B cell (primary cell): Measurements from ENCODE around the gene TFCP2. TPM values are rescaled to one million over a fixed set of nuclear protein-coding genes. Genes with fewer than 3 reads are reported as not detected.
A peak's percentile ranks its signal among the peaks of the same experiment; 100 is the strongest.

Experiments
- ATAC-seq: fragments of 200-7000 bp; cut with Tn5 transposase; one replicate; pipeline ENCODE4 v1.10.0; 2021; ENCODE audit warnings: low read depth, mild to moderate bottlenecking, moderate number of reproducible peaks, moderate library complexity
- CTCF ChIA-PET: fragments of 350-600 bp; sonication (Branson Sonifier 250); formaldehyde crosslinking; loops from one replicate; lab custom pipeline; 2021; ENCODE audit warnings: antibody characterized with exemption, inconsistent platforms; lab: Charles Lee
- POLR2A ChIA-PET: fragments of 350-600 bp; sonication (Branson Sonifier 250); formaldehyde crosslinking; loops from one replicate; lab custom pipeline; 2021; ENCODE audit warnings: antibody characterized with exemption; lab: Charles Lee
- DNase-seq: peaks from one replicate; pipeline ENCODE4 v3.0.0; 2013
- H2AFZ ChIP-seq: 2 replicates; pipeline ENCODE4 v1.6.1; 2012; ENCODE audit warnings: mild to moderate bottlenecking, low read depth, low read length; ENCODE audit not compliant: insufficient read depth, poor library complexity, severe bottlenecking
- H3K27ac ChIP-seq, 2 donors: 1 replicate in 1 of 2; 2 replicates in 1 of 2; pipeline ENCODE4 v1.5.1; 2012 to 2013; ENCODE audit warnings: low read length in 2 of 2, mild to moderate bottlenecking in 2 of 2, moderate library complexity in 1 of 2
- H3K27me3 ChIP-seq, 4 experiments: fragments of 200-600 bp in 1 of 4; sonication (generic) in 1 of 4; replicated peaks in 1 of 4; 1 replicate in 2 of 4; 2 replicates in 2 of 4; pipeline versions ENCODE4 v1.6.1 to v1.7.0; 2013 to 2016; ENCODE audit warnings: low read length in 3 of 4, mild to moderate bottlenecking in 2 of 4, mixed read lengths in 1 of 4, moderate library complexity in 1 of 4; ENCODE audit not compliant: insufficient read depth in 4 of 4, control insufficient read depth in 3 of 4; ENCODE audit errors: control extremely low read depth in 1 of 4
- H3K36me3 ChIP-seq, 2 experiments: replicated peaks in 1 of 2; 1 replicate in 1 of 2; 2 replicates in 1 of 2; pipeline versions ENCODE4 v1.6.1 to v1.7.1; 2013; ENCODE audit warnings: low read length in 1 of 2; ENCODE audit not compliant: insufficient read depth in 2 of 2, control insufficient read depth in 1 of 2; ENCODE audit errors: control extremely low read depth in 1 of 2, extremely low read depth in 1 of 2
- H3K4me1 ChIP-seq, 2 donors: fragments of 200-600 bp in 1 of 2; sonication (generic) in 1 of 2; 1 replicate in 1 of 2; 2 replicates in 1 of 2; pipeline versions ENCODE4 v1.5.1 to v1.6.1; 2013 to 2017; ENCODE audit warnings: low read length in 2 of 2; ENCODE audit not compliant: control insufficient read depth in 2 of 2, insufficient read depth in 2 of 2
- H3K4me2 ChIP-seq: replicated peaks from 2 replicates; pipeline ENCODE3; 2012; ENCODE audit warnings: mild to moderate bottlenecking, low read depth, low read length; ENCODE audit not compliant: poor library complexity, severe bottlenecking
- H3K4me3 ChIP-seq, 5 experiments: fragments of 200-600 bp in 1 of 5; sonication (generic) in 1 of 5; 1 replicate in 3 of 5; 2 replicates in 2 of 5; pipeline versions ENCODE4 v1.5.1 to v1.7.0; 2011 to 2016; ENCODE audit warnings: low read length in 4 of 5, mild to moderate bottlenecking in 4 of 5, low read depth in 2 of 5, control low read depth in 1 of 5, moderate library complexity in 1 of 5; ENCODE audit not compliant: insufficient read depth in 1 of 5; ENCODE audit errors: control extremely low read depth in 1 of 5, extremely low read depth in 1 of 5
- H3K79me2 ChIP-seq: fragments of 200-600 bp; sonication (generic); one replicate; pipeline ENCODE4 v1.6.0; 2016; ENCODE audit warnings: low read length; ENCODE audit not compliant: control insufficient read depth, insufficient read depth
- H3K9ac ChIP-seq: fragments of 200-600 bp; sonication (generic); 2 replicates; pipeline ENCODE4 v1.6.1; 2017; ENCODE audit warnings: mild to moderate bottlenecking, low read length, moderate library complexity
- H3K9me3 ChIP-seq, 3 donors: one replicate each; pipeline versions ENCODE4 v1.6.1 to v1.7.1; 2013; ENCODE audit warnings: low read length in 2 of 3; ENCODE audit not compliant: control insufficient read depth in 2 of 3, insufficient read depth in 1 of 3; ENCODE audit errors: control extremely low read depth in 1 of 3
- H4K20me1 ChIP-seq: 2 replicates; pipeline ENCODE4 v1.6.0; 2012; ENCODE audit warnings: mild to moderate bottlenecking, low read length; ENCODE audit not compliant: insufficient read depth, control insufficient read depth, poor library complexity, severe bottlenecking
- H3K27ac Mint-ChIP-seq: one replicate; pipeline ENCODE4 v1.8.0; 2021; ENCODE audit warnings: mixed read lengths
- H3K27me3 Mint-ChIP-seq: one replicate; pipeline ENCODE4 v1.8.0; 2021; ENCODE audit warnings: mixed read lengths
- H3K4me1 Mint-ChIP-seq: one replicate; pipeline ENCODE4 v1.8.0; 2021; ENCODE audit warnings: mixed read lengths
- H3K4me3 Mint-ChIP-seq: one replicate; pipeline ENCODE4 v1.8.0; 2021; ENCODE audit warnings: mixed read lengths
- H3K9me3 Mint-ChIP-seq: one replicate; pipeline ENCODE4 v1.8.0; 2022; ENCODE audit warnings: mixed read lengths; ENCODE audit not compliant: insufficient read depth
- EZH2 ChIP-seq: IDR thresholded peaks from 2 replicates; pipeline ENCODE4 v1.6.1; 2012; ENCODE audit warnings: borderline replicate concordance, low read depth, mild to moderate bottlenecking, moderate library complexity, low read length; ENCODE audit not compliant: insufficient read depth, poor library complexity, severe bottlenecking
- WGBS: methylation state at CpG from one replicate; pipeline ENCODE4 v1.1.5; 2013; ENCODE audit warnings: missing lambda C conversion rate; ENCODE audit not compliant: insufficient coverage; 5-methylcytosine and 5-hydroxymethylcytosine counted together
- intact Hi-C: fragments of 100-400 bp; cut with micrococcal nuclease; formaldehyde crosslinking; loops from one replicate; pipeline ENCODE4 v1.10.0; 2022
- polyA plus RNA-seq: library from polyadenylated mRNA; depleted of rRNA; stranded (reverse); fragments of >200 nt; gene quantifications from 2 replicates; pipeline ENCODE4 v1.2.3, GENCODE V29; 2012
- small RNA-seq: library from RNA; depleted of rRNA; stranded (forward); fragments of <200 nt; gene quantifications from one replicate; pipeline ENCODE3, GENCODE V24; 2012; ENCODE audit warnings: low replicate concordance, low read depth; ENCODE audit not compliant: insufficient read length
- total RNA-seq, 2 donors: library from RNA; stranded (reverse); fragments of 120-200 nt in 1 of 2; gene quantifications; 1 replicate in 1 of 2; 2 replicates in 1 of 2; pipeline versions ENCODE4 v1.2.3 to v1.2.4, GENCODE V29; 2013 to 2022
- TF ChIP-seq, protein P1 (sequence below): fragments of 200-600 bp; IDR thresholded peaks from one replicate; pipeline ENCODE4 v1.8.0; 2022; ENCODE audit warnings: antibody characterized with exemption, mild to moderate bottlenecking

TFCP2 gene
- total and polyA plus RNA-seq, 2 donors (not counting 1 experiment from before 2014, with no cell fraction given): 12.1 to 38.8 TPM

DNA sequence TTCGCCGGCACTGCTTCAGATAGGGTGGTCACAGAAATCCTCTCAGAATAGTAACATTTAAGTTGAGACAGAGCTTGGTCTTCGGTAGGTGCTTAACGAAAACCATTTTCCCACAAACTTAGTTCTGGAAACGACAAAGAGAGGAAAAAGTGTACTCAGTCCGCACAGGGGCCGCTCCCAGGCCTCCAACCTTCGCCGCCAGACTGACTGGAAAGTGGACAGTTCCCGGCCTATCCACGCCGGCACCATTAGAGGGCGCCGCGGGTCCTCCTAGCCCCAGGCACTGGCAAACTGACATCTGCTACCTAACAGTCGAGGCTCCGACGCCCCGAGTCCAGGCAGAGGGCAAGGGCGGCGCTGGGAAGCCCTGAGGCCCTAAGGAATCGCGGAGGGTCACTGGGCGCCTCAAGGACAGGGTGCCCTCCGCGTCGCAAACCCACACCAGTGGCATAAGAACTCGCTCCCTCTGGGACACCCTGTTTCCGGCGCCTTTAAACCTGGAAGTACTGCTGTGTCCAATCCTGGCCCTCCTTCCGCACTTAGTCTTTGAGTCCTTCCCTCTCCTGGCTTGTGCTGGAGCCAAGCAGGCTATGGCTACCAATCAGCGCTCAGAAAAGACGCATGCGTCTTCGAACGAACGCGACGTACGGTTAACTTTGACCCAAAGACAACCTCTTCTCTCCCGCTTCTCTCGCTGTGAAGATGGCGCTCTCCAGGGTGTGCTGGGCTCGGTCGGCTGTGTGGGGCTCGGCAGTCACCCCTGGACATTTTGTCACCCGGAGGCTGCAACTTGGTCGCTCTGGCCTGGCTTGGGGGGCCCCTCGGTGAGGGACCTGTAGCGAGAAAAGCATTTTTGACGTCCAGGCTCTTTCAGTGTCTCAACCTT, 125.0 kb downstream of the TFCP2 start, which contains the start of gene LETMD1:
TSS of gene LETMD1 (plus strand) at position 673 of the 886 bp plus-strand sequence. CDS start at position 703, 30 bp downstream.
- Histone ChIP-seq H3K79me2 (peaks cover 7% of the 10 kb centered on the region), H3K36me3 (peaks cover 0 to 4% of the 10 kb centered on the region in 2 experiments), H3K4me3 (peak within 1 kb of the TSS; percentile 75 to 91 (median 79)), H4K20me1 (no peaks in the 10 kb centered on the region), H3K27ac (peak within 1 kb of the TSS; percentile 81), H3K9ac (peak within 1 kb of the TSS; percentile 82), H2AFZ (peak within 1 kb of the TSS; percentile 93), H3K4me1 (peaks cover 18 to 22% of the 10 kb centered on the region in 2 donors), H3K27me3 (no peaks in the 10 kb centered on the region), H3K4me2 (peak within 1 kb of the TSS; percentile 77), H3K9me3 (no peaks in the 10 kb centered on the region)
- intact Hi-C loops: loop anchor here (1.0 to 5.0 kb wide), 11 partner anchors 22 to 484 kb away; partner anchors contain the start of genes ATF1, BIN2, CSRNP2 and POU6F1
- H3K9me3 Mint-ChIP-seq: no peaks in the 10 kb centered on the region
- H3K27me3 Mint-ChIP-seq: no peaks in the 10 kb centered on the region
- ChIA-PET POLR2A (interaction anchor here (1.5 kb wide), 1 partner anchor 35 kb away, joined by 7 read pairs; the partner anchor contains the start of gene CSRNP2), CTCF (interaction anchor here (0.9 to 3.5 kb wide), 7 partner anchors 9 to 293 kb away, joined by 3 to 11 read pairs (median 4); partner anchors contain the start of genes POU6F1 and SLC11A2)
- H3K4me1 Mint-ChIP-seq: peaks cover 29% of the 10 kb centered on the region
- TF ChIP-seq, protein P1, sequence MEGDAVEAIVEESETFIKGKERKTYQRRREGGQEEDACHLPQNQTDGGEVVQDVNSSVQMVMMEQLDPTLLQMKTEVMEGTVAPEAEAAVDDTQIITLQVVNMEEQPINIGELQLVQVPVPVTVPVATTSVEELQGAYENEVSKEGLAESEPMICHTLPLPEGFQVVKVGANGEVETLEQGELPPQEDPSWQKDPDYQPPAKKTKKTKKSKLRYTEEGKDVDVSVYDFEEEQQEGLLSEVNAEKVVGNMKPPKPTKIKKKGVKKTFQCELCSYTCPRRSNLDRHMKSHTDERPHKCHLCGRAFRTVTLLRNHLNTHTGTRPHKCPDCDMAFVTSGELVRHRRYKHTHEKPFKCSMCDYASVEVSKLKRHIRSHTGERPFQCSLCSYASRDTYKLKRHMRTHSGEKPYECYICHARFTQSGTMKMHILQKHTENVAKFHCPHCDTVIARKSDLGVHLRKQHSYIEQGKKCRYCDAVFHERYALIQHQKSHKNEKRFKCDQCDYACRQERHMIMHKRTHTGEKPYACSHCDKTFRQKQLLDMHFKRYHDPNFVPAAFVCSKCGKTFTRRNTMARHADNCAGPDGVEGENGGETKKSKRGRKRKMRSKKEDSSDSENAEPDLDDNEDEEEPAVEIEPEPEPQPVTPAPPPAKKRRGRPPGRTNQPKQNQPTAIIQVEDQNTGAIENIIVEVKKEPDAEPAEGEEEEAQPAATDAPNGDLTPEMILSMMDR: peak; percentile 97
- no peak for TF ChIP-seq EZH2
- ATAC-seq (peak; percentile 95), DNase-seq (peak; percentile 97)
- 1% methylated on average over 49 of the region's 51 CpGs for WGBS
- H3K27ac Mint-ChIP-seq: peak within 1 kb of the TSS; percentile 95
- peak within 1 kb of the TSS; percentile 96 for H3K4me3 Mint-ChIP-seq

Small RNA genes within 50 kb of the gene (small RNA-seq; reads per million reads assigned to genes)
- gene RF00019 (not detected), gene RNU6-199P (not detected)

Other genes with a start within 250 kb of the TFCP2 start
- not detected in 2 replicates for gene HIGD1C, start 220.6 kb downstream of the TFCP2 start, total RNA-seq
- gene HIGD1C, start 220.6 kb downstream of the TFCP2 start, polyA plus RNA-seq: not detected in 2 replicates
- gene SLC11A2, start 146.8 kb downstream of the TFCP2 start, total RNA-seq: 42.0 and 45.7 TPM in 2 replicates
- 19.7 and 21.9 TPM in 2 replicates for gene SLC11A2, start 146.8 kb downstream of the TFCP2 start, polyA plus RNA-seq
- gene LETMD1, start 124.8 kb downstream of the TFCP2 start, total RNA-seq: 101 and 105 TPM in 2 replicates
- gene LETMD1, start 124.8 kb downstream of the TFCP2 start, polyA plus RNA-seq: 94.7 and 98.3 TPM in 2 replicates
- 49.8 and 52.3 TPM in 2 replicates for gene CSRNP2, start 89.5 kb downstream of the TFCP2 start, total RNA-seq
- 10.0 and 10.3 TPM in 2 replicates for gene CSRNP2, start 89.5 kb downstream of the TFCP2 start, polyA plus RNA-seq
- gene POU6F1, start 44.9 kb upstream of the TFCP2 start, total RNA-seq: 57.5 and 62.6 TPM in 2 replicates
- 16.4 and 27.7 TPM in 2 replicates for gene POU6F1, start 44.9 kb upstream of the TFCP2 start, polyA plus RNA-seq
- 219 and 233 TPM in 2 replicates for gene DAZAP2, start 65.7 kb upstream of the TFCP2 start, total RNA-seq
- 620 and 775 TPM in 2 replicates for gene DAZAP2, start 65.7 kb upstream of the TFCP2 start, polyA plus RNA-seq
- 8.0 and 10.4 TPM in 2 replicates for gene SMAGP, start 97.3 kb upstream of the TFCP2 start, total RNA-seq
- 15.0 and 21.6 TPM in 2 replicates for gene SMAGP, start 97.3 kb upstream of the TFCP2 start, polyA plus RNA-seq
- gene BIN2, start 151.0 kb upstream of the TFCP2 start, total RNA-seq: 40.1 and 41.5 TPM in 2 replicates
- gene BIN2, start 151.0 kb upstream of the TFCP2 start, polyA plus RNA-seq: 100 and 101 TPM in 2 replicates
- gene CELA1, start 173.5 kb upstream of the TFCP2 start, total RNA-seq: not detected in 2 replicates
- gene CELA1, start 173.5 kb upstream of the TFCP2 start, polyA plus RNA-seq: not detected in 2 replicates
- 8.5 and 9.0 TPM in 2 replicates for gene GALNT6, start 218.3 kb upstream of the TFCP2 start, total RNA-seq
- gene GALNT6, start 218.3 kb upstream of the TFCP2 start, polyA plus RNA-seq: 10.3 and 11.5 TPM in 2 replicates